ENCODE data around the gene HECTD2.

DNA sequence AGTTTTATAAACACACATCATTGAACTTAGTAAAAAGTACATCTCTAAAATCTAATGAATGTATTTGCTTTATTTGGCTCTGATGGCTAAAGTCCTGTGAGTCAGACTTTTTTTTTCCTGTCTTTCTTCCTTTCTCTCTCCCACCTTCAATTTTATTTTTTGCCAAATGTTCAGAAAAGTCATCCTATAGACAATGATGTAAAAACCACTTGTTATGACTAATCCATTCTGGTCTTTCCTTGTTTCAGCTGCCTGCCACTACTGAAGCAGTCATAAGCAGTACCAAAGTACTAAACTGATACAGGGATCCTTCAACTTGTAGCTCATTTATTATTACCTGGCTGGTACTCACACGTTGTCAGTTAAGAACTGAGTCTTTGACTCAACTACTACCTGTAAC, 23.9 kb downstream of the HECTD2 start:
- no peak for TF ChIP-seq POLR2AphosphoS5 (IDR thresholded peaks at IDR 0.05; ENCODE audit: borderline replicate concordance, low read depth, low read length)
- TF ChIP-seq EZH2 (IDR thresholded peaks at IDR 0.05): no peak
